ENCODE results near the gene IRAK1. TPM values are rescaled to one million over a fixed set of nuclear protein-coding genes. Genes with fewer than 3 reads are reported as not detected.

The IRAK1 gene
- total and polyA plus RNA-seq, 2 of the 8 experiments (the other 6 are each of a cell fraction or from before 2014, with no cell fraction given) = 26.6 to 41.7 TPM

- TF ChIP-seq USF2 (IDR thresholded peaks at IDR 0.05; ENCODE audit: low read length) (no peak), SP4 (IDR thresholded peaks at IDR 0.05; ENCODE audit: low read length) (no peak)
Observed at GRCh38 chrX:153971124-153971449, 48.6 kb downstream of the IRAK1 start (continued).
